H1 (cell line): ENCODE results near the gene ZNF292. TPM values are rescaled to one million over a fixed set of nuclear protein-coding genes. Genes with fewer than 3 reads are reported as not detected.

Source experiments
- EGR1 ChIP-seq: IDR thresholded peaks from 2 replicates; pipeline ENCODE4 v1.6.1; 2011; ENCODE audit warnings: low read depth, low read length, borderline replicate concordance
- SIRT6 ChIP-seq: IDR thresholded peaks from one replicate; pipeline ENCODE4 v1.7.1; 2012; ENCODE audit warnings: low read length, inconsistent platforms
- SRF ChIP-seq: IDR thresholded peaks from 2 replicates; pipeline ENCODE4 v1.6.1; 2011; ENCODE audit warnings: mild to moderate bottlenecking, low read depth, low read length, moderate library complexity
- TAF1 ChIP-seq: IDR thresholded peaks from 2 replicates; pipeline ENCODE4 v1.6.1; 2011; ENCODE audit warnings: mild to moderate bottlenecking, low read depth, low read length
- polyA plus RNA-seq, 7 experiments: library from polyadenylated mRNA; depleted of rRNA in 3 of 7; stranded (reverse) in 5 of 7; unstranded in 2 of 7; fragments of >200 nt in 5 of 7; fragments of 200-250 nt in 2 of 7; gene quantifications; 1 replicate in 5 of 7; 2 replicates in 1 of 7; 4 replicates in 1 of 7; pipeline versions ENCODE4 v1.2.1 to v1.2.3, GENCODE V29; 2011 to 2013; ENCODE audit warnings: missing spikeins in 2 of 7, mixed read lengths in 2 of 7
- total RNA-seq: library from RNA; stranded (reverse); fragmentation: NEBNext Ultra II Directional; extraction: Animal tissue kit (Norgen Biotek cat#: 25700); gene quantifications from 2 replicates; pipeline ENCODE4 v1.2.1, GENCODE V29; 2021

The ZNF292 gene
- total and polyA plus RNA-seq, 2 of the 8 experiments (the other 6 are each of a cell fraction or from before 2014, with no cell fraction given) = 6.8 to 44.2 TPM

DNA sequence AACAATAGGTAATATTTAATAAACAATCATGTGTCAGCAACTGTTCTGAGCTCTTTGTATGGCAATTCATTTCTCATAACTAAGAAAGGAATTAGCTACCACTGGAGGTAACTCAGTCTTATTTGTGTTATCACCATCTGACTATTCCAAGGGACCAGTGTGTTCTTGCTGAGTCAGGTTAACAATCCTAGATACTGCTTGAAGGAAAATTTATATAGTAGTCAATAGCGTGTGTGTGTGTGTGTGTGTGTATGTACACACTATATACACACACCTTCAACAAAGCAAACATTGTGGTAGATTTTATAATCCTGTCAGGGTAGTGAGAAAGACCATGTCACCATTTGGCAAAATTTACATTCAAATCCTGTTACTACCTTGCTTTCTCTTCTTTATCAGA lies 121.3 kb downstream of the ZNF292 start (continued):
- no peak for TF ChIP-seq TAF1
- no peak for TF ChIP-seq EGR1
- TF ChIP-seq SIRT6 = no peak
- TF ChIP-seq SRF = no peak
